ENCODE measurements around the gene EIF6. TPM values are rescaled to one million over a fixed set of nuclear protein-coding genes. Genes with fewer than 3 reads are reported as not detected.
A peak's percentile ranks its signal among the peaks of the same experiment; 100 is the strongest.

Gene EIF6
- total and polyA plus RNA-seq, 2 of the 8 experiments (the other 6 are each of a cell fraction or from before 2014, with no cell fraction given), result 184 to 319 TPM

DNA sequence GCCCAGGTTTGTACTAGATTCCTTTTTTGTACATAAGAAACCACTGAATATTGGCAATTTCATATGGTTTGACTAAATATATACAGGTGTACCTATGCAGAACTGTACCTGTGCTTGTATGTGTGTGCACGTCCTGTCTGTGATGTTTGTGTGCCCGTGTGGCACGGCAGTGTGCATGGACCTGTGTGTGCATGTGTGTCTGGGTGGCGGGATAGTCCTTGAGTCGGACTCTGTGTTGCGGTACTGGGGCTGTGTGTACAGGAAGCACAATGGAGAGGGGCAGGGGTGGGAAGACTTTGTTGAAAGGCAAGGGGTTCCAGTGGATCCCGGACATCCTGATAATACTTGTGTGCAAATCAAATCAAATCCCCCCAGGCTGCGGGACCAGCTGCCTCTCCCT lies 11.1 kb upstream of the EIF6 start:
- Histone ChIP-seq H3K56ac (replicated peaks; ENCODE audit: insufficient read length, low read depth, low read length) (no peak overlapping the region), H2AFZ (ENCODE audit: low read length) (no peak overlapping the region), H3K4me2 (ENCODE audit: insufficient read depth in 1 of 2, low read depth in 2 of 2, low read length in 2 of 2) (no peak overlapping the region), H3K4me1 (replicated peaks in 1 of 4; ENCODE audit: control insufficient read depth in 3 of 4, insufficient read depth in 4 of 4, low read length in 3 of 4) (no peaks in the 10 kb centered on the region; a peak in 2 of 7 replicates), H3K79me2 (ENCODE audit: control insufficient read depth in 1 of 2, insufficient read depth in 2 of 2, low read length in 2 of 2) (no peaks in the 10 kb centered on the region), H3K9me3 (ENCODE audit: insufficient read depth in 2 of 2, low read depth in 1 of 2, low read length in 1 of 2) (no peaks in the 10 kb centered on the region), H3K14ac (ENCODE audit: insufficient read length) (no peak overlapping the region), H2AK5ac (ENCODE audit: low read depth, low read length) (no peak overlapping the region), H3K79me1 (ENCODE audit: low read depth, low read length) (no peaks in the 10 kb centered on the region), H3K27ac (ENCODE audit: low read depth, low read length) (no peak overlapping the region), H3K9ac (replicated peaks in 1 of 4; ENCODE audit: extremely low read depth in 1 of 4, low read depth in 3 of 4, low read length in 3 of 4) (no peak overlapping the region), H3K4ac (replicated peaks; ENCODE audit: insufficient read length, low read depth, low read length) (no peak overlapping the region), H2BK15ac (ENCODE audit: low read length) (peak overlapping the region; percentile 55; the same call in 1 of the 2 replicates), H3K4me3 (ENCODE audit: extremely low read depth in 1 of 4, insufficient read depth in 2 of 4, low read depth in 3 of 4, low read length in 4 of 4) (no peak overlapping the region), H2BK12ac (ENCODE audit: low read depth, low read length) (no peak overlapping the region; the same call in 1 of the 2 replicates), H2BK20ac (ENCODE audit: low read length) (no peak overlapping the region), H2BK5ac (ENCODE audit: low read depth, low read length) (no peak overlapping the region), H3K36me3 (ENCODE audit: control insufficient read depth in 2 of 4, insufficient read depth in 4 of 4, low read length in 3 of 4) (no peaks in the 10 kb centered on the region), H2BK120ac (replicated peaks; ENCODE audit: low read depth, low read length) (no peak overlapping the region), H4K8ac (ENCODE audit: extremely low read depth, insufficient read depth, low read length) (no peak overlapping the region), H3K18ac (ENCODE audit: extremely low read depth, low read length) (no peak overlapping the region), H3K23me2 (ENCODE audit: low read depth, low read length) (no peaks in the 10 kb centered on the region), H4K5ac (ENCODE audit: insufficient read length, low read depth, low read length) (no peak overlapping the region), H4K91ac (replicated peaks; ENCODE audit: insufficient read length, low read length) (no peak overlapping the region), H3K23ac (ENCODE audit: insufficient read length) (no peak overlapping the region), H4K20me1 (replicated peaks in 1 of 2; ENCODE audit: control insufficient read depth in 1 of 2, insufficient read depth in 2 of 2, low read length in 2 of 2) (no peaks in the 10 kb centered on the region), H3K27me3 (replicated peaks in 1 of 4; ENCODE audit: control insufficient read depth in 3 of 4, extremely low read depth in 1 of 4, insufficient read depth in 3 of 4, low read length in 3 of 4) (no peaks in the 10 kb centered on the region)
- CTCF ChIA-PET (ENCODE audit: partially characterized antibody), result interaction anchor here (2.0 to 13.8 kb wide), 3 partner anchors 11 to 34 kb away, joined by 5 to 130 read pairs (median 104); partner anchors contain the start of genes EIF6 and MMP24OS
- WGBS, 2 experiments (ENCODE audit: extremely low coverage in 1 of 2, insufficient coverage in 1 of 2, insufficient read length in 1 of 2, insufficient replicate concordance in 2 of 2, low coverage in 1 of 2, low lambda C conversion rate in 2 of 2, missing lambda C conversion rate in 1 of 2), result 88% methylated on average over 8 of the region's 8 CpGs; no CpG with 5 or more reads in 1 of the 2 experiments
- FAIRE-seq, result no peak
- DNase-seq (ENCODE audit: low read depth in 1 of 2, low spot score in 2 of 2), result no peak
- POLR2A ChIA-PET (ENCODE audit: partially characterized antibody), result interaction anchor here (1.0 to 3.4 kb wide), 4 partner anchors 11 to 32 kb away, joined by 3 to 15 read pairs (median 6); partner anchors contain the start of gene EIF6
- TF ChIP-seq CBX5 (IDR thresholded peaks at IDR 0.05; ENCODE audit: low read depth, low read length) (no peak), TEAD4 (IDR thresholded peaks at IDR 0.05; ENCODE audit: low read depth, low read length) (no peak), ZNF274 (IDR thresholded peaks at IDR 0.05; ENCODE audit: borderline replicate concordance, extremely low read depth, low read length) (no peak), JUN (IDR thresholded peaks at IDR 0.05; ENCODE audit: low read depth, low read length) (no peak), MAX (IDR thresholded peaks at IDR 0.05) (no peak)

Measured in H1 (cell line).